Epidermal melanocyte (primary cell): Measurements from ENCODE around the gene SPDYE9.
"Not testable (repeated sequence)": the region's sequence is repeated elsewhere in the genome, so short reads cannot be mapped to it uniquely, and the experiment has no call there.

Experiments
- DNase-seq: peaks from one replicate; pipeline ENCODE4 v3.0.0; 2011; ENCODE audit warnings: low spot score; ENCODE audit not compliant: insufficient read length

The SPDYE9 gene

DNA sequence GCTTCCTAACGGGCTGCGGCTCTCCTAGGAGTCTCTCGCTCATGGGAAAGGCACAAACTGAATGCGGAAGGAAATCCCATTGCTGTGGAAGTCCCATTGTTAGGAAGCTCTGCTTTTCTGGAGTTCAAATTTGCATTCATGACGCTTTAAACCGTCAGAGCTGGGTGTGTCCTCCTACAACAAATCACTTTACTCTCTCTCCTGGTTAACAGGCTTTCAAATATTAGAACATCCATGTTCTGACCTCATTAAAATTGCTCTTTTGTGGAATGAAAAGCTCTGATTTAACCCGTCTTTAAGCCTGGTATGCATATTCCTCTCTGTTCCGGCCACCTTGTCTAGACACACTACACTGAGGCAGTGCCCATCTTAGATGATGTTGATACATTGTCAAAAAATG is at the start of gene SPDYE9:
Gene SPDYE9 (minus strand): TSS at position 101 of the 400 bp plus-strand sequence. CDS start 1,800 bp downstream, outside the sequence.
- not testable (repeated sequence) for DNase-seq

- DNase-seq: not testable (repeated sequence)
Measured at GRCh38 chr7:73134866-73135265, 49.0 kb upstream of the SPDYE9 start.

GRCh38 chr7:73132651-73133217 is 46.9 kb upstream of the SPDYE9 start:
- DNase-seq: not testable (repeated sequence)

GRCh38 chr7:73130612-73131011 is 44.8 kb upstream of the SPDYE9 start:
- not testable (repeated sequence) for DNase-seq

DNA sequence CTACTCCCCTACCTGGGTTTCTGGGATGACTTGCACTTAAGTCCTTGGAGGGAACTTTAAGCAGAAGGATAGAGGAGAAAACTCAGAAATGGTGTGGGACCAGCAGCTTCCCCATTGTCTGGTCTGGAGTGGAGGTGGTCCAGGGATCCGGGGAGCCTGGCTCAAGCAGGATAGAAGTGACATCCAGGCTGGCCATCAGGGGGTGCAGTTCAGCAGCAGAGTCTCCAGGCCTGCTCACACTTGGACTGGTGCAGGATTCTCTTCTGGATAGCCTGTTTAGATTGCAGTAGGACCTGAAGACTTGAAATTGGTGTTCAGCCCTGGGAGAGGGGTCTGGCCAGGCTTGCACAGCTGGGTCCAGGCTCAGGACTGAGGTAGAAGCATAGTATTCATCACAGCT is 38.3 kb upstream of the SPDYE9 start:
- not testable (repeated sequence) for DNase-seq

- DNase-seq: not testable (repeated sequence)
Measured at GRCh38 chr7:73122778-73123447, 37.1 kb upstream of the SPDYE9 start.

DNA sequence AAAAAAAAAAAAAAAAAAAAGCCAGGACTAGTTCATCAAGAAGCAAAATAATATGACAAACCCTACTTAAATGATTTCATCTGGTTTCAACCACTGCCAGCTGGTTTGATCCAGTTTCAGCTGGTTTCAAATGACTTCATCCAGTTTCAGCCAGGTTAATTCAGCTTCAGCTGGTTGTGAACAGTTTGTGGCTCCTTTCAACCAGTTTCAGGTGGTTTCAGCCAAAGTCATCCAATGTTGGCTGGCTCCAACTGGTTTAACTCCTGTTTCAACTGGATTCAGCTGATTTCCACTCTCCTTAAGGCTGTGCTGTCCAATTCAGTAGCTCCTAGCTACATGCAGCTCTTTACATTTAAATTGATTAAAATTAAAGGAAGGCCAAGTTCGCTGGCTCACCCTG is 32.3 kb upstream of the SPDYE9 start:
- DNase-seq: not testable (repeated sequence)

- DNase-seq: not testable (repeated sequence)
Measured at GRCh38 chr7:73057811-73058210, 28.0 kb downstream of the SPDYE9 start, which contains the start of gene SPDYE11. SPDYE11 (minus strand) TSS chr7:73057911; CDS start chr7:73056111, 1,800 bp downstream.

- not testable (repeated sequence) for DNase-seq
Measured at GRCh38 chr7:73029666-73030065, 56.2 kb downstream of the SPDYE9 start, which contains the start of gene SPDYE8. SPDYE8 (minus strand) TSS chr7:73029766; CDS start chr7:73027966, 1,800 bp downstream.
